Colonic mucosa (tissue), 4 donors: ENCODE data around the gene CD300A. TPM values are rescaled to one million over a fixed set of nuclear protein-coding genes. Genes with fewer than 3 reads are reported as not detected.

Experiments
- DNase-seq: peaks from one replicate; pipeline ENCODE4 v3.0.0-alpha.2; 2020
- H3K27ac ChIP-seq: fragments of 200-600 bp; one replicate; pipeline ENCODE4 v1.8.0; 2021
- H3K27me3 ChIP-seq: fragments of 200-600 bp; one replicate; pipeline ENCODE4 v1.8.0; 2021
- H3K36me3 ChIP-seq: fragments of 200-600 bp; one replicate; pipeline ENCODE4 v1.8.0; 2021
- H3K4me1 ChIP-seq: fragments of 200-600 bp; one replicate; pipeline ENCODE4 v1.8.0; 2021; ENCODE audit warnings: mild to moderate bottlenecking
- H3K4me3 ChIP-seq: fragments of 200-600 bp; one replicate; pipeline ENCODE4 v1.8.0; 2021
- H3K9ac ChIP-seq, 2 donors: one replicate each; pipeline ENCODE4 v1.7.0; 2013; ENCODE audit warnings: control low read depth in 2 of 2, low read depth in 2 of 2, low read length in 2 of 2
- H3K9me3 ChIP-seq: fragments of 200-600 bp; one replicate; pipeline ENCODE4 v1.8.0; 2021
- intact Hi-C: fragments of 100-400 bp; cut with DNase I; formaldehyde crosslinking; loops from one replicate; pipeline ENCODE4 v1.14.1; 2022
- total RNA-seq, 2 donors: library from RNA; stranded (reverse); fragmentation: NEBNext Ultra II Directional in 1 of 2; extraction: Animal tissue kit (Norgen Biotek cat#: 25700) in 1 of 2; gene quantifications; one replicate each; pipeline ENCODE4 v1.2.1, GENCODE V29; 2021
- TF ChIP-seq, protein P1 (sequence below): fragments of 200-600 bp; IDR thresholded peaks from one replicate; pipeline ENCODE4 v1.8.0; 2022; ENCODE audit warnings: antibody characterized with exemption, mild to moderate bottlenecking
- donor health status: healthy.
- donor health status: DM: no; HTN: no; CAD: no.
- donor health status: DM: no; HTN: no; CAD: no.

Gene CD300A
- total RNA-seq, 2 donors from 2014 or later = 3.1 to 5.6 TPM

- no peak overlapping the region for H3K27ac ChIP-seq
- TF ChIP-seq, protein P1, sequence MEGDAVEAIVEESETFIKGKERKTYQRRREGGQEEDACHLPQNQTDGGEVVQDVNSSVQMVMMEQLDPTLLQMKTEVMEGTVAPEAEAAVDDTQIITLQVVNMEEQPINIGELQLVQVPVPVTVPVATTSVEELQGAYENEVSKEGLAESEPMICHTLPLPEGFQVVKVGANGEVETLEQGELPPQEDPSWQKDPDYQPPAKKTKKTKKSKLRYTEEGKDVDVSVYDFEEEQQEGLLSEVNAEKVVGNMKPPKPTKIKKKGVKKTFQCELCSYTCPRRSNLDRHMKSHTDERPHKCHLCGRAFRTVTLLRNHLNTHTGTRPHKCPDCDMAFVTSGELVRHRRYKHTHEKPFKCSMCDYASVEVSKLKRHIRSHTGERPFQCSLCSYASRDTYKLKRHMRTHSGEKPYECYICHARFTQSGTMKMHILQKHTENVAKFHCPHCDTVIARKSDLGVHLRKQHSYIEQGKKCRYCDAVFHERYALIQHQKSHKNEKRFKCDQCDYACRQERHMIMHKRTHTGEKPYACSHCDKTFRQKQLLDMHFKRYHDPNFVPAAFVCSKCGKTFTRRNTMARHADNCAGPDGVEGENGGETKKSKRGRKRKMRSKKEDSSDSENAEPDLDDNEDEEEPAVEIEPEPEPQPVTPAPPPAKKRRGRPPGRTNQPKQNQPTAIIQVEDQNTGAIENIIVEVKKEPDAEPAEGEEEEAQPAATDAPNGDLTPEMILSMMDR = no peak
- peaks cover 12% of the 10 kb centered on the region for H3K4me1 ChIP-seq
- intact Hi-C loops = no loop called here
- H3K4me3 ChIP-seq = no peak overlapping the region
- no peaks in the 10 kb centered on the region for H3K36me3 ChIP-seq
- no peaks in the 10 kb centered on the region for H3K9me3 ChIP-seq
- H3K9ac ChIP-seq = no peak overlapping the region
- no peaks in the 10 kb centered on the region for H3K27me3 ChIP-seq
- DNase-seq = no peak
These were observed 41.8 kb upstream of the CD300A start for GRCh38 chr17:74424657-74425056.

DNA sequence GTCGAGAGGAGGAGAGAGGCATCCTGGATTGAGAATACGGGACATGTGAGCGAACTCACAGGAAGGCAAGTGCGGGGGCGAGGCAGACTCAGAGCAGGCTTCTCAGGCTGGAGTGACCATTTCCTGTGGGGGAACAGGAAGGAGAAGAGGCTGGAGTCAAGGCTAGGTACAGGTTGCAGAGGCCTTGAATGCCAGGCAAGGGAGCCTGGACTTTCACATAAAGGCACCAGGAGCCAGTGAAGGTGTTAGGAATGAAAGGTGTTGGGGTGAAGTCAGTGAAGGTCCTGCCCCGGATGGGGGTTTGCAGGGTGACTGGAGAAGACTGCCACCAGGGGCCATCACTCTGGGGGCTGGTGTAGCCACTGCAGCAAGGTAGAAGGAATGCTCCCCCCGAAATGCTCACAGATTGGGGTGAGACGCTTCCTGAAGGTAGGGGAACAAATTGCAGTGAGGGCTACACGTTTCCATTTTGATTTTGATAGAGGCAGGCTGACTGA, 39.8 kb upstream of the CD300A start:
- Histone ChIP-seq H3K9me3 (no peaks in the 10 kb centered on the region), H3K4me3 (no peak overlapping the region), H3K27me3 (no peaks in the 10 kb centered on the region), H3K27ac (peak overlapping the region; percentile 90), H3K9ac (peak overlapping the region in 1 of 2 donors; percentile 73), H3K4me1 (peaks cover 15% of the 10 kb centered on the region), H3K36me3 (no peaks in the 10 kb centered on the region)
- intact Hi-C loops = no loop called here
- no peak for DNase-seq
- TF ChIP-seq, protein P1 = no peak

DNA sequence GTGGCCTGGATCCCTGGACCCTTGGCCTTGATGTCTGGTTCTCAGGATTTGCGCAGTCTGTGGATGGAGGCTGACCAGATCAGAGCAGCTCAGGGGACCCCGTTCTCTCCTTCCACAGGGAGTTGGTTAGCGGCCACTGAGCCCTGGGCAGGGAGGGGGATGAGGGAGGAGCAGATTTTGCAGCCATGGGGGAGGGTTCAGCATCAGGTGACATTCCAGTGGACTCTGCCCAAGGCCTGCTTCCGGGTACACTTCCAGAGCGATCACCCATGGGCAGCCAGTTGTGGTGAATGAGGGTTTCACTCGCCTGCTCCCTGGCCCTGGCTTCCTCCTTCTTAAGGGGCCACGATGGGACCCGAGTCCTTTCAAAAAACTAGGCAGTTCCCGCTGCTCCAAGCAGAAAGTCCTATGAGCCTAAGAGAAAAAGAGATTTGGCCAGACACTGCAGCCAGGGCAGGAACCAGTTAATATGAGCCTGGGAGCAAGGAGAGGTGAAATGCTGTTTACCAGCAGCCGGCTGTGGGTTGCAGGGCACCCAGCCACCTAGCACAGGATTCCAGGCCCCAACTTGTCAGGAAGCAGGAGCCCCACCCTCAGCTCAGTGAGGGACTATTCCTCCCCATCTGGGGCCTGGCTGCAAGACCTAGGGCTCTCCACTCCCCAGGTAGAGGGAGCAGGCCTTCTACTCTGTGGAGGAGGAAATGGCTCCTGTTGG, 39.2 kb upstream of the CD300A start:
- no peaks in the 10 kb centered on the region for H3K36me3 ChIP-seq
- peak; percentile 91 for DNase-seq
- intact Hi-C loops = no loop called here
- peak overlapping the region; percentile 90 for H3K27ac ChIP-seq
- no peaks in the 10 kb centered on the region for H3K27me3 ChIP-seq
- H3K4me3 ChIP-seq = no peak overlapping the region
- H3K9me3 ChIP-seq = no peaks in the 10 kb centered on the region
- H3K4me1 ChIP-seq = peaks cover 15% of the 10 kb centered on the region
- TF ChIP-seq, protein P1 = no peak
- peak overlapping the region in 1 of 2 donors; percentile 73 for H3K9ac ChIP-seq

DNA sequence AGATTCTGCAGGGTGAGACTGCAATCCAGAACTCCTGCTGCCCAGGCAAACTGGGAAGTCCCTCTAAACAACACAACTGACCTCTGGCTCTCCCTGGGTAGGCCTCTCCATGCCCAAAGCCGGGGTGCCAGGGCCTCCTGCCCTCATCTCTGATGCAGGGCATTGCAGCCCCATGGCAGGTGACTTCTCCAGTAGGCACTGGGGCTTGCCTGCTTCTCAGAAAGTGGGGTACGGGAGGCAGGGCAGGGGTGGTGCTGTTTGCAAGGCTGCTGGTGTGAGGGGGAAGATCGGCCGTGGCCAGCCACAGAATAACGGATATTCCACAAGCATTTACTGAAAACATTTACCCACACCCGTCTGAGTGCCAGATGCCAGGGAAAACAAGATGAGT, 38.7 kb upstream of the CD300A start:
- TF ChIP-seq, protein P1 = no peak
- DNase-seq = no peak
- no peak overlapping the region for H3K4me3 ChIP-seq
- H3K36me3 ChIP-seq = no peaks in the 10 kb centered on the region
- H3K27ac ChIP-seq = peak overlapping the region; percentile 90
- peaks cover 15% of the 10 kb centered on the region for H3K4me1 ChIP-seq
- peak overlapping the region in 1 of 2 donors; percentile 73 for H3K9ac ChIP-seq
- intact Hi-C loops = no loop called here
- no peaks in the 10 kb centered on the region for H3K9me3 ChIP-seq
- no peaks in the 10 kb centered on the region for H3K27me3 ChIP-seq

DNA sequence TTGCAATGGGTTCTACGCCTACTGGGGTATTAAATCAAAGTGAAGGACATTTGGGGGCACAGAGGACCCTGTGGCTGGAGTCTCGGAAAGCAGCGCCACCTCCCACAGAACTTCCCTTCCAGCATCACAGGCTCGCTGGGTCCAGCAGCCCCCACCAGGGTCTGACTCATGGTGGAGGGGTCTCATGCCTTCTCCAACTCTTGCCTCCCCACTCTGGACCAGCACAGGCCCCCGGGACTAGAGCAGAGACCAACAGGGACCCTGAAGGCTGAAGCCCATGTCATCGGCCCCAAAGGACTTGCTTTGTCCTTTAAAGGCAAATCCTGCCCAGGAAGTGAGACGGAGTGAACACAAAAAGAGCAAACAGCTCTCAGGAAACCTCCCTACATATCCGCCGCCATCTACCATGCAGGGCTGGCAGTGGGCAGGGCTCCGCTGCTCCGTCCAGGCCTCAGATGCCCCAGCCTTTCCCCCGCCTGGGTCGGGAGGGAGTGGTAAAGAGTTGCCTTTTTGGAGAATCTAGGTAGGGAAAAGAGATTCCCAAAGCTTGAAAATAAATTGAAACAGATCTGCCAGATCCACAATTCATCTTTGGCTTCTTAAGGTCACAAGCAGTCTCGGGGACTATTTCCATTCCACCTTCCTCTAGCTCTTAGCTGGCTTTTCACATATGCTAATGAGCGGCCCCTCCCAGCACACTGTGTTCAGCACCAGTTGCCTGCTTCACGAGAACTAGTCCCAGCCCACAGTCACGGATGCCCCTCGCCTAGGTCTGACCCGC, 36.6 kb upstream of the CD300A start:
- peak; percentile 69 for DNase-seq
- intact Hi-C loops = no loop called here
- TF ChIP-seq, protein P1 = no peak
- no peaks in the 10 kb centered on the region for H3K27me3 ChIP-seq
- H3K36me3 ChIP-seq = no peaks in the 10 kb centered on the region
- peak overlapping the region; percentile 81 to 98 for H3K9ac ChIP-seq
- peak overlapping the region; percentile 98 for H3K27ac ChIP-seq
- no peaks in the 10 kb centered on the region for H3K9me3 ChIP-seq
- H3K4me3 ChIP-seq = peak overlapping the region; percentile 81
- H3K4me1 ChIP-seq = peaks cover 19% of the 10 kb centered on the region
